ENCODE measurements around the gene TRMT61A.

The TRMT61A gene

DNA sequence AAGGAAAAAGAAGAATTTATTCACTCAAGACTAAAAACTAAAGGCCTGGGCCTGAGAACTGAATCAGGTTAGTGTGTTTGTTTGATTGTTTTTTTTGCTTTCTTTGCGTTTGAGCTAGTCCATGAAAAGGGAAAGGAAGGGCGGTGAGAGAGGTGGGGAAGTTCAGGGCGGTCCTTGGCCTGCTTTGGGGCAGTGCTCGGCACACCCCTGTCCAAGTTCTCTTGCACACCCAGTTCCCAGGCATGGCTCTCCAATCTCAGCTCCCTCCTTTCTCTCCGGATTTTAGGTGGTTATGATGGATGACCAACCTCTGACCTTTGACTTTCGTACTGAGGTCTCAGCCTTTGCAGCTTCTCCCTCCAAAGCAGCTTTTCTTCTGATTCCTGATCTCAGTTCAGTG lies 45.1 kb downstream of the TRMT61A start:
- H3K27ac ChIP-seq, result no peak overlapping the region
- no peaks in the 10 kb centered on the region for H3K9me3 ChIP-seq
- intact Hi-C loops (cut with DNase I; ENCODE audit: low total_unique reads), result no loop called here
- H3K27me3 ChIP-seq, result no peaks in the 10 kb centered on the region
- DNase-seq, result no peak
- TF ChIP-seq, protein P1, sequence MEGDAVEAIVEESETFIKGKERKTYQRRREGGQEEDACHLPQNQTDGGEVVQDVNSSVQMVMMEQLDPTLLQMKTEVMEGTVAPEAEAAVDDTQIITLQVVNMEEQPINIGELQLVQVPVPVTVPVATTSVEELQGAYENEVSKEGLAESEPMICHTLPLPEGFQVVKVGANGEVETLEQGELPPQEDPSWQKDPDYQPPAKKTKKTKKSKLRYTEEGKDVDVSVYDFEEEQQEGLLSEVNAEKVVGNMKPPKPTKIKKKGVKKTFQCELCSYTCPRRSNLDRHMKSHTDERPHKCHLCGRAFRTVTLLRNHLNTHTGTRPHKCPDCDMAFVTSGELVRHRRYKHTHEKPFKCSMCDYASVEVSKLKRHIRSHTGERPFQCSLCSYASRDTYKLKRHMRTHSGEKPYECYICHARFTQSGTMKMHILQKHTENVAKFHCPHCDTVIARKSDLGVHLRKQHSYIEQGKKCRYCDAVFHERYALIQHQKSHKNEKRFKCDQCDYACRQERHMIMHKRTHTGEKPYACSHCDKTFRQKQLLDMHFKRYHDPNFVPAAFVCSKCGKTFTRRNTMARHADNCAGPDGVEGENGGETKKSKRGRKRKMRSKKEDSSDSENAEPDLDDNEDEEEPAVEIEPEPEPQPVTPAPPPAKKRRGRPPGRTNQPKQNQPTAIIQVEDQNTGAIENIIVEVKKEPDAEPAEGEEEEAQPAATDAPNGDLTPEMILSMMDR (IDR thresholded peaks at IDR 0.05), result no peak
- peaks cover 0 to 25% (median 18%) of the 10 kb centered on the region in 4 donors for H3K4me1 ChIP-seq
- no peak overlapping the region for H3K4me3 ChIP-seq
- peaks cover 17 to 40% (median 30%) of the 10 kb centered on the region in 3 donors for H3K36me3 ChIP-seq

GRCh38 chr14:103574707-103575285 lies 45.8 kb downstream of the TRMT61A start:
- H3K36me3 ChIP-seq, result peaks cover 17 to 47% (median 35%) of the 10 kb centered on the region in 3 donors
- intact Hi-C loops (cut with DNase I; ENCODE audit: low total_unique reads), result loop anchor here (5.0 kb wide), 1 partner anchor 338 kb away; no protein-coding TSS in a partner anchor
- DNase-seq, result no peak

DNA sequence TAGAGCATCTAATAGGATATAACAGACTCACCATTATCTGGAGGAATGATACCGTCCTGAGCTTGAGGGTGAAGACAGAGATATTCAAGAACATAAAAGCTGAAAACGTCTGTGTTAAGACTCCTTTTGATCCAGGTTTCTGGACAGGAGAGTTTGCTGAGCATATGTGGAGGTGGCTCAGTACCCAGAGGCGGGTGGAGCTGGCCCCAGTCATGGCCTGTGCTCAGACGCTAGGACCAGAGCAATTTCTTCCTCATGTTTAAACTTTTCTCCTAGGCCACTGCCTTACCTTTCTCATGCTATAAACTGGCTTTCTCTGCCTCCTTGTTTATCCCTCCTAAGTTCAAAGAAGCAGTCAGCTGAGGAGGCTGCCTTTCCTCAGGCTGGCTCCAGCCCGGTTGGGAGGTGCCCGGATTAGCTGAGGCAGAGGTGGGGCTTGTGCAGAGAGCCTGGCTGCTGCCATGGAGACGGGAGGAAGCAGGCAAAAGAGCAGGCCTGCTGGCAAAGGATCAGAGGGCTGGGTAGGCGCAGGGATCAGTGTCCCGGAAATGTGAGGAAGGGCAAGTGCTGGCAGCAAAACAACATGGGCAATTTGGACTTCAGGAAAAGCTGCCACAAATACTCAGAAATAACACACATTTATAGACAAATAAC lies 47.5 kb downstream of the TRMT61A start:
- intact Hi-C loops (cut with DNase I; ENCODE audit: low total_unique reads), result loop anchor here (5.0 kb wide), 1 partner anchor 336 kb away; no protein-coding TSS in a partner anchor
- peaks cover 0 to 20% (median 18%) of the 10 kb centered on the region in 4 donors for H3K4me1 ChIP-seq
- H3K27ac ChIP-seq, result peak overlapping the region; percentile 53 to 76
- no peaks in the 10 kb centered on the region for H3K27me3 ChIP-seq
- H3K36me3 ChIP-seq, result peaks cover 17 to 61% (median 37%) of the 10 kb centered on the region in 3 donors
- DNase-seq, result peak; percentile 92 to 94
- H3K4me3 ChIP-seq, result no peak overlapping the region
- TF ChIP-seq, protein P1 (IDR thresholded peaks at IDR 0.05), result no peak
- H3K9me3 ChIP-seq, result no peaks in the 10 kb centered on the region

More at GRCh38 chr14:103574707-103575285, 45.8 kb downstream of the TRMT61A start:
- no peak overlapping the region for H3K27ac ChIP-seq
- peaks cover 0 to 25% (median 18%) of the 10 kb centered on the region in 4 donors for H3K4me1 ChIP-seq
- H3K27me3 ChIP-seq, result no peaks in the 10 kb centered on the region
- no peaks in the 10 kb centered on the region for H3K9me3 ChIP-seq
- no peak overlapping the region for H3K4me3 ChIP-seq
- TF ChIP-seq, protein P1 (IDR thresholded peaks at IDR 0.05), result no peak

- DNase-seq, result no peak
Observed at GRCh38 chr14:103578401-103579075, 49.5 kb downstream of the TRMT61A start.

DNA sequence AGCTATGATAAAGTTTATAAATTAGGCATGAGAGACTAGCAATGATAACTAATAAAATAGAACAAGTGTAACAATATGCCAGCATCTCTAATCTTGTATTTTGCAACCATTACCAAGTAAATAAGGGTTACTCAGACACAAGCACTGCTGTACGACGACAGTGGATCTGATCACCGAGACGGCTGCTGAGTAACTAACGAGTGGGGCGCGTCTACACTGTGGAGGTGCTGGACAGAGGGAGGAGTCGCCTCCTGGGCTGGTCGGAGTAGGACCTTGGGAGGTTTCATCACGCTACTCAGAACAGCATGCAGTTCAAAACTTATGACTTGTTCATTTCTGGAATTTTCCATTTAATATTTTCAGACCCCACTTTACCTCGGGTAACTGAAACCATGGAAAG lies 52.2 kb downstream of the TRMT61A start:
- no peak for DNase-seq
- Histone ChIP-seq H3K36me3 (peaks cover 16 to 50% (median 21%) of the 10 kb centered on the region in 3 donors), H3K4me1 (peaks cover 0 to 11% (median 10%) of the 10 kb centered on the region in 4 donors), H3K27ac (no peak overlapping the region), H3K27me3 (no peaks in the 10 kb centered on the region), H3K9me3 (no peaks in the 10 kb centered on the region), H3K4me3 (no peak overlapping the region)
- intact Hi-C loops (cut with DNase I; ENCODE audit: low total_unique reads), result no loop called here
- TF ChIP-seq, protein P1 (IDR thresholded peaks at IDR 0.05), result no peak

More at GRCh38 chr14:103578401-103579075, 49.5 kb downstream of the TRMT61A start:
- Histone ChIP-seq H3K4me3 (no peak overlapping the region), H3K9me3 (no peaks in the 10 kb centered on the region), H3K4me1 (peaks cover 0 to 20% (median 18%) of the 10 kb centered on the region in 4 donors), H3K27ac (no peak overlapping the region), H3K36me3 (peaks cover 26 to 59% (median 34%) of the 10 kb centered on the region in 3 donors), H3K27me3 (no peaks in the 10 kb centered on the region)
- TF ChIP-seq, protein P1 (IDR thresholded peaks at IDR 0.05), result no peak
- intact Hi-C loops (cut with DNase I; ENCODE audit: low total_unique reads), result loop anchor here (5.0 kb wide), 1 partner anchor 334 kb away; no protein-coding TSS in a partner anchor

Data from tibial artery (tissue), 4 donors.